ENCODE results near the gene RINL. TPM values are rescaled to one million over a fixed set of nuclear protein-coding genes. Genes with fewer than 3 reads are reported as not detected.

RINL gene
- total RNA-seq, 1 donor from 2014 or later, result 21.6 TPM

- Histone ChIP-seq H3K27me3 (ENCODE audit: control insufficient read depth, insufficient read depth, low read length) (no peaks in the 10 kb centered on the region), H3K4me3 (ENCODE audit: low read depth, low read length) (no peak overlapping the region), H3K36me3 (ENCODE audit: control insufficient read depth, insufficient read depth, low read length) (no peaks in the 10 kb centered on the region)
- no peak for DNase-seq (ENCODE audit: low read depth)
- TF ChIP-seq CTCF (IDR thresholded peaks at IDR 0.05; ENCODE audit: insufficient read depth, low read length, poor library complexity, severe bottlenecking), result no peak
Measured at GRCh38 chr19:38901683-38902082, 23.6 kb upstream of the RINL start.

DNA sequence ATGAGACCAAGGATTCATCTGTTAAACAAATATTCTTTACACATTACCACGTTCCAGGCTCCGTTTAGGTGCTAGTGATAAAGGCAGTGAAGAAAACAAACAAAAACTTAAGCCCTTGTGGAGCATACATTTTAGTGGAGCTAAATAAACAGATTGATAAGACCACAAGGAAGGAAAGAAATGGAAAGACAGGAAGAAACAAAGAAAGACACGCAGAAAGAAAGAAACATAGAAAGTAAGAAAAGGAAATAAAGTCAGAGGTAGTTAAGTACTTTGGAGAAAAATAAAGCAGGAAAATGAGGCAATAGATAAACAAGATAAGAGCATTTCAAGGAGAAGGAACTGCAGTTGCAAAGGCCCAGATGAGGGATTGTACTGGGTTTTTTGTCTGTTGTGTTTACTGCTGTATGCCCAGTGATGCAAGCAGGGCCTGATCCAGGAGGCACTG, 22.7 kb upstream of the RINL start:
- Histone ChIP-seq H3K4me3 (ENCODE audit: low read depth, low read length) (peak overlapping the region; percentile 96), H3K27me3 (ENCODE audit: control insufficient read depth, insufficient read depth, low read length) (no peaks in the 10 kb centered on the region), H3K36me3 (ENCODE audit: control insufficient read depth, insufficient read depth, low read length) (no peaks in the 10 kb centered on the region)
- no peak for TF ChIP-seq CTCF (IDR thresholded peaks at IDR 0.05; ENCODE audit: insufficient read depth, low read length, poor library complexity, severe bottlenecking)
- no peak for DNase-seq (ENCODE audit: low read depth)

DNA sequence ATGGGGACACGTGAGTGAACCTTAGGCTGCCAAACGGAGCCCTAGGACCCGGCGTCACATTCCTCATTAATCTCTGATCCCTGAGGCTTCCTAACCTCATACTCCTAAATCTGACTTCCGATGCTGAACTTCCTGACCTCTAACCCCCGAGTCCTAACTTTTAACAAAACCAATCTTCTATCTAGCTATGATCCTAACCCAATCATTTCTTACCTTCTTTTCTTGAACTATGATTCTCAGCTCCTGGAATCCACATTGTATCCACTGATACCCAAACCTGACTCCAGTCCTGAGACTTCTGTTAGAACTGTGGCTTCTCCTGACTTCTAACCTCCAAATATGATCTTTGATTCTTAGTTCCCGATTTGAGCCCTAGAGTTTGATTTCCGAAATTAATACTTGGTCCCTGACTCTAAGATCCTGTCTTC, 22.1 kb upstream of the RINL start:
- no peak for DNase-seq (ENCODE audit: low read depth)
- TF ChIP-seq CTCF (IDR thresholded peaks at IDR 0.05; ENCODE audit: insufficient read depth, low read length, poor library complexity, severe bottlenecking), result no peak
- Histone ChIP-seq H3K27me3 (ENCODE audit: control insufficient read depth, insufficient read depth, low read length) (no peaks in the 10 kb centered on the region), H3K36me3 (ENCODE audit: control insufficient read depth, insufficient read depth, low read length) (no peaks in the 10 kb centered on the region), H3K4me3 (ENCODE audit: low read depth, low read length) (peak overlapping the region; percentile 96)

DNA sequence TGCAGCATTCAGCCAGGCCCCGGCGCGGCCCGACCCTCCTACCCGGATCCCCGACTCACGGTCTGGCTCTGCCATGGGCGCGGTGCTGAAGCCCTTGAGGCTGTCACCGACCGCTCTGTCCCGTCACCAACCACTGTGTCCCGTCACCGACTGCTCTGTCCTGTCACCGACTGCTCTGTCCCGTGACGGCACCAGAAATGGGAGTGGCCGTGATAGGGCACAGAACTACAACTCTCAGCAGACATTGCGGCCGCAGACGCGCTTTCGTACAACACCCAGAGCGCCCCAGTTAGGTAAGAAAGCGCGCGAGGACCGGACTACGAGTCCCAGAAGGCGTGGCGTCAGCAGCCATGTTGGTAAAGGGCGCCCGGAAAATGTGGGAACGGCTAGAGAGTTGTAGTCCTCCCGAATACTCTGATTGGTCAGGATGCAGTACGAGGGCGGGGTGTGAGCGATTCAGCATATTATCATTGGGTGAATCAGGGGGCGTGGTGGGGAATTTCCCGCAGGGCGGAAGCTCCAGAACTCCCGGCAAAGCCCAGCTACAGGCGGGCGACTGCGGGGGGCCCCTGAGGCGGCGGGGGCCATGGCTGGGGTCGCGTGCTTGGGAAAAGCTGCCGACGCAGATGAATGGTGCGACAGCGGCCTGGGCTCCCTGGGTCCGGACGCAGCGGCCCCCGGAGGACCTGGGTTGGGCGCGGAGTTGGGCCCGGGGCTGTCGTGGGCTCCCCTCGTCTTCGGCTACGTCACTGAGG, 21.5 kb upstream of the RINL start, which contains the start of the genes NFKBIB and SIRT2:
TSS of gene NFKBIB (plus strand) at position 523 of the 755 bp plus-strand sequence. CDS start at position 587, 64 bp downstream.
TSS of gene SIRT2 (minus strand) at position 172 of the 755 bp plus-strand sequence. CDS start at position 75, 97 bp downstream.
- Histone ChIP-seq H3K27me3 (ENCODE audit: control insufficient read depth, insufficient read depth, low read length) (no peaks in the 10 kb centered on the region), H3K36me3 (ENCODE audit: control insufficient read depth, insufficient read depth, low read length) (no peaks in the 10 kb centered on the region), H3K4me3 (ENCODE audit: low read depth, low read length) (peak within 1 kb of the TSS; percentile 96)
- peak; percentile 99 for DNase-seq (ENCODE audit: low read depth)
- no peak for TF ChIP-seq CTCF (IDR thresholded peaks at IDR 0.05; ENCODE audit: insufficient read depth, low read length, poor library complexity, severe bottlenecking)

- TF ChIP-seq CTCF (IDR thresholded peaks at IDR 0.05; ENCODE audit: insufficient read depth, low read length, poor library complexity, severe bottlenecking), result no peak
- peak overlapping the region; percentile 74 for H3K4me3 ChIP-seq (ENCODE audit: low read depth, low read length)
- H3K27me3 ChIP-seq (ENCODE audit: control insufficient read depth, insufficient read depth, low read length), result no peaks in the 10 kb centered on the region
- H3K36me3 ChIP-seq (ENCODE audit: control insufficient read depth, insufficient read depth, low read length), result no peaks in the 10 kb centered on the region
- DNase-seq (ENCODE audit: low read depth), result no peak
Measured at GRCh38 chr19:38898788-38899446, 20.8 kb upstream of the RINL start.
